ENCODE data around the gene SLC7A6. TPM values are rescaled to one million over a fixed set of nuclear protein-coding genes. Genes with fewer than 3 reads are reported as not detected.

The SLC7A6 gene
- total and polyA plus RNA-seq, 2 experiments from 2014 or later: 17.3 to 20.9 TPM

GRCh38 chr16:68227183-68227793 lies 37.0 kb upstream of the SLC7A6 start:
- H3K9me2 ChIP-seq (ENCODE audit: insufficient read depth): no peaks in the 10 kb centered on the region
- in situ Hi-C loops (cut with MboI): no loop called here
- H3K9ac ChIP-seq: no peak overlapping the region
- H3K4me2 ChIP-seq (ENCODE audit: unreplicated experiment): no peak overlapping the region
- no peak overlapping the region for H3K27ac ChIP-seq
- no peak overlapping the region for H3K4me3 ChIP-seq
- H3K4me1 ChIP-seq (ENCODE audit: insufficient read depth): no peaks in the 10 kb centered on the region; the same call in 1 of the 2 replicates
- H3K36me3 ChIP-seq (ENCODE audit: low read depth): no peaks in the 10 kb centered on the region
- no peaks in the 10 kb centered on the region for H3K79me2 ChIP-seq (ENCODE audit: insufficient read depth)
- H2AFZ ChIP-seq: no peak overlapping the region
- 69 to 76% methylated on average over 3 of the region's 3 CpGs for WGBS, 2 experiments (ENCODE audit: low coverage in 1 of 2, low lambda C conversion rate in 2 of 2, missing lambda C conversion rate in 2 of 2)
- 0 out of 2 replicates have a peak, but pooled peaks cover 3% of the 10 kb centered on the region for H3F3A ChIP-seq (ENCODE audit: insufficient read depth)
- no peak for DNase-seq
- no peaks in the 10 kb centered on the region for H3K9me3 ChIP-seq (ENCODE audit: low read depth)
- no peak for TF ChIP-seq EZH2 (IDR thresholded peaks at IDR 0.05; ENCODE audit: insufficient read depth, poor library complexity, severe bottlenecking)
- no peak for TF ChIP-seq EZH2phosphoT487 (IDR thresholded peaks at IDR 0.05; ENCODE audit: insufficient read depth, low read depth)
- no peaks in the 10 kb centered on the region for H3K27me3 ChIP-seq (replicated peaks; ENCODE audit: insufficient read depth)
- H4K20me1 ChIP-seq (ENCODE audit: insufficient read depth): no peaks in the 10 kb centered on the region

GRCh38 chr16:68227850-68228553 lies 36.3 kb upstream of the SLC7A6 start:
- H3K4me1 ChIP-seq (ENCODE audit: insufficient read depth): no peaks in the 10 kb centered on the region; the same call in 1 of the 2 replicates
- TF ChIP-seq EZH2phosphoT487 (IDR thresholded peaks at IDR 0.05; ENCODE audit: insufficient read depth, low read depth): no peak
- no peak for TF ChIP-seq EZH2 (IDR thresholded peaks at IDR 0.05; ENCODE audit: insufficient read depth, poor library complexity, severe bottlenecking)
- DNase-seq: no peak
- H3F3A ChIP-seq (ENCODE audit: insufficient read depth): 0 out of 2 replicates have a peak, but pooled peaks cover 3% of the 10 kb centered on the region
- H3K4me3 ChIP-seq: no peak overlapping the region
- H3K9me2 ChIP-seq (ENCODE audit: insufficient read depth): no peaks in the 10 kb centered on the region
- no peak overlapping the region for H3K9ac ChIP-seq
- H4K20me1 ChIP-seq (ENCODE audit: insufficient read depth): no peaks in the 10 kb centered on the region
- no peak overlapping the region for H3K4me2 ChIP-seq (ENCODE audit: unreplicated experiment)
- H3K36me3 ChIP-seq (ENCODE audit: low read depth): no peaks in the 10 kb centered on the region
- H3K79me2 ChIP-seq (ENCODE audit: insufficient read depth): no peaks in the 10 kb centered on the region
- in situ Hi-C loops (cut with MboI): no loop called here
- 88 to 93% methylated on average over 2 of the region's 2 CpGs for WGBS, 2 experiments (ENCODE audit: low coverage in 1 of 2, low lambda C conversion rate in 2 of 2, missing lambda C conversion rate in 2 of 2)
- H3K9me3 ChIP-seq (ENCODE audit: low read depth): no peaks in the 10 kb centered on the region
- H3K27ac ChIP-seq: no peak overlapping the region
- H2AFZ ChIP-seq: no peak overlapping the region
- H3K27me3 ChIP-seq (replicated peaks; ENCODE audit: insufficient read depth): no peaks in the 10 kb centered on the region

DNA sequence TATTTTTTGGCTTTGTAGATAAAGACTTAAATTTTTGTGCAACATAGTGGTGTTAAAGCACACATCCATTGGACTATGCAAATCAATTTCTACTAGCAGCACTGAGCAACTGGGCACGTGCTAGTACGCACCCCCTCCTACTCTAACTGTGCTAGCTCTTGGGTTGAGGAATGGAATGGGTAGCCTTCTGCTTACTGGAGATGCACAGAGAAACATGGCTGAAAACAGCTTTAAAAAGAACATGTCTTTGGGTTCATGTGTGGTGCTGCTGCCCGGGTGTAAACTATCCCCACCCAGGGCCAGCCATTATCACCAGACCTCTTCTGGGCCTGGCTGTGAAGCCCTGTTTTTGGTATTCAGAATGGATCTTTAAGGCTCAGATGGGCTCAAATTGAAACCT lies 35.7 kb upstream of the SLC7A6 start:
- Histone ChIP-seq H3K27ac (no peak overlapping the region), H3K9me3 (ENCODE audit: low read depth) (no peaks in the 10 kb centered on the region), H3K9me2 (ENCODE audit: insufficient read depth) (no peaks in the 10 kb centered on the region), H3K36me3 (ENCODE audit: low read depth) (no peaks in the 10 kb centered on the region), H4K20me1 (ENCODE audit: insufficient read depth) (no peaks in the 10 kb centered on the region), H3K79me2 (ENCODE audit: insufficient read depth) (no peaks in the 10 kb centered on the region), H3K9ac (no peak overlapping the region), H3K4me1 (ENCODE audit: insufficient read depth) (no peaks in the 10 kb centered on the region; the same call in 1 of the 2 replicates), H3K4me3 (no peak overlapping the region), H3K4me2 (ENCODE audit: unreplicated experiment) (no peak overlapping the region), H2AFZ (no peak overlapping the region), H3K27me3 (replicated peaks; ENCODE audit: insufficient read depth) (no peaks in the 10 kb centered on the region), H3F3A (ENCODE audit: insufficient read depth) (0 out of 2 replicates have a peak, but pooled peaks cover 3% of the 10 kb centered on the region)
- DNase-seq: no peak
- in situ Hi-C loops (cut with MboI): no loop called here
- no peak for TF ChIP-seq EZH2 (IDR thresholded peaks at IDR 0.05; ENCODE audit: insufficient read depth, poor library complexity, severe bottlenecking)
- no peak for TF ChIP-seq EZH2phosphoT487 (IDR thresholded peaks at IDR 0.05; ENCODE audit: insufficient read depth, low read depth)
- 71% methylated on average over 3 of the region's 3 CpGs for WGBS, 2 experiments (ENCODE audit: low coverage in 1 of 2, low lambda C conversion rate in 2 of 2, missing lambda C conversion rate in 2 of 2)

DNA sequence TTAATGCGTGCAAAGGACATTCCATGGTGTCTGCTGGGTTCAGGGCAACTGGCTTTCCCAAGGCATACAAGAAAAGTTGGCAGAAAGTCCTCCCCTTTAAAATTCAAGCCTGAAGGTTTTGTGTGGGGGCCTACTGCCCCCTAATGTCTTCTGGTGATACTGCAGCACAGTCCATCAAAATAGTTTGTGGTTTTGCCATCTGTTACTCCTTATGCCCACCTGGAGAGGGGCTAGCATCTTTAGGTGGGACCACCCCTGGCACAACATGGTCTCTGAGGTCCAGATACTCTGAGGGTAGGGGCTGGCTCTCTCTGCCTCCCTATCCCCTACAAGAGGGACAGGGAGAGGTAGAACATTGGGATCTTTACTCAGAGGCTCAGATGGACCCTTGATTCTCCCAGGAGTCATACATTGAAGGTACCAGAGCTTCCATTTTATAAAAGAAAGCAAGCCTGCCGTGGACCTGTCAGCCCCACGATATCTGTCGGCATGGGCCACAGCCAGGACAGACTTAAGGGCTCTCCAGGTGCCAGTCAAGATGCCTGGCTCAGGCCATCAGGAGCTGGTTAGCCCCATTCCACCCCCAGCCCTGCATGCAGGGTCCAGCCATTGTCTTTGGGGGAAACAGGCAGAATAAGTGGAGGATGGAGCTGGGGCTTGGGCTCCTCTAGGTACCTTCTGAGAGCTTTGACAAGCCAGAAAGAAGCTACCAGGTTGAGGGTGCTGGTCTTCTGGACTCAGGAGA lies 34.7 kb upstream of the SLC7A6 start:
- Histone ChIP-seq H3K4me2 (ENCODE audit: unreplicated experiment) (no peak overlapping the region), H4K20me1 (ENCODE audit: insufficient read depth) (no peaks in the 10 kb centered on the region), H3K9me3 (ENCODE audit: low read depth) (no peaks in the 10 kb centered on the region), H3F3A (ENCODE audit: insufficient read depth) (0 out of 2 replicates have a peak, but pooled peaks cover 3% of the 10 kb centered on the region), H3K4me1 (ENCODE audit: insufficient read depth) (no peaks in the 10 kb centered on the region; the same call in 1 of the 2 replicates), H3K27me3 (replicated peaks; ENCODE audit: insufficient read depth) (no peaks in the 10 kb centered on the region), H2AFZ (no peak overlapping the region), H3K9ac (no peak overlapping the region), H3K9me2 (ENCODE audit: insufficient read depth) (no peaks in the 10 kb centered on the region), H3K36me3 (ENCODE audit: low read depth) (no peaks in the 10 kb centered on the region), H3K27ac (no peak overlapping the region), H3K4me3 (no peak overlapping the region), H3K79me2 (ENCODE audit: insufficient read depth) (no peaks in the 10 kb centered on the region)
- in situ Hi-C loops (cut with MboI): no loop called here
- TF ChIP-seq EZH2 (IDR thresholded peaks at IDR 0.05; ENCODE audit: insufficient read depth, poor library complexity, severe bottlenecking) (no peak), EZH2phosphoT487 (IDR thresholded peaks at IDR 0.05; ENCODE audit: insufficient read depth, low read depth) (no peak)
- 48 to 52% methylated on average over 4 of the region's 4 CpGs for WGBS, 2 experiments (ENCODE audit: low coverage in 1 of 2, low lambda C conversion rate in 2 of 2, missing lambda C conversion rate in 2 of 2)
- peak; percentile 86 for DNase-seq
